Brain microvascular endothelial cell (primary cell): ENCODE results near the gene MET.
"Not testable (repeated sequence)": the region's sequence is repeated elsewhere in the genome, so short reads cannot be mapped to it uniquely, and the experiment has no call there.

ENCODE experiments used
- DNase-seq: peaks from one replicate; pipeline ENCODE4 v3.0.0-alpha.2; 2020
- H3K27ac ChIP-seq: fragments of 250-450 bp; sonication (Bioruptor Pico); 2 replicates; pipeline ENCODE4 v1.5.1; 2020; ENCODE audit warnings: mild to moderate bottlenecking, moderate library complexity
- H3K27me3 ChIP-seq: fragments of 250-450 bp; sonication (Bioruptor Pico); replicated peaks from 2 replicates; pipeline ENCODE4 v1.5.1; 2020; ENCODE audit warnings: mild to moderate bottlenecking
- H3K36me3 ChIP-seq: fragments of 250-450 bp; sonication (Bioruptor Pico); replicated peaks from 2 replicates; pipeline ENCODE4 v1.5.1; 2020; ENCODE audit warnings: mild to moderate bottlenecking
- H3K4me3 ChIP-seq: 2 replicates; pipeline ENCODE4 v1.5.1; 2011; ENCODE audit warnings: low read depth, mild to moderate bottlenecking, control low read depth, low read length, moderate library complexity
- in situ Hi-C: cut with HindIII; loops from 2 replicates; pipeline ENCODE4 v1.10.0; 2017; ENCODE audit warnings: low sequenced_read_pairs, low pct_ligation_motif_present
- TF ChIP-seq, protein P1 (sequence below): IDR thresholded peaks from 2 replicates; pipeline ENCODE4 v1.5.1; 2011; ENCODE audit warnings: low read depth, mild to moderate bottlenecking, moderate library complexity, low read length, control low read depth, inconsistent platforms; ENCODE audit errors: missing control alignments

Gene MET

GRCh38 chr7:116757283-116757682 lies 85.3 kb downstream of the MET start:
- no peak for DNase-seq
- no peaks in the 10 kb centered on the region for H3K36me3 ChIP-seq
- in situ Hi-C loops, result no loop called here
- TF ChIP-seq, protein P1, sequence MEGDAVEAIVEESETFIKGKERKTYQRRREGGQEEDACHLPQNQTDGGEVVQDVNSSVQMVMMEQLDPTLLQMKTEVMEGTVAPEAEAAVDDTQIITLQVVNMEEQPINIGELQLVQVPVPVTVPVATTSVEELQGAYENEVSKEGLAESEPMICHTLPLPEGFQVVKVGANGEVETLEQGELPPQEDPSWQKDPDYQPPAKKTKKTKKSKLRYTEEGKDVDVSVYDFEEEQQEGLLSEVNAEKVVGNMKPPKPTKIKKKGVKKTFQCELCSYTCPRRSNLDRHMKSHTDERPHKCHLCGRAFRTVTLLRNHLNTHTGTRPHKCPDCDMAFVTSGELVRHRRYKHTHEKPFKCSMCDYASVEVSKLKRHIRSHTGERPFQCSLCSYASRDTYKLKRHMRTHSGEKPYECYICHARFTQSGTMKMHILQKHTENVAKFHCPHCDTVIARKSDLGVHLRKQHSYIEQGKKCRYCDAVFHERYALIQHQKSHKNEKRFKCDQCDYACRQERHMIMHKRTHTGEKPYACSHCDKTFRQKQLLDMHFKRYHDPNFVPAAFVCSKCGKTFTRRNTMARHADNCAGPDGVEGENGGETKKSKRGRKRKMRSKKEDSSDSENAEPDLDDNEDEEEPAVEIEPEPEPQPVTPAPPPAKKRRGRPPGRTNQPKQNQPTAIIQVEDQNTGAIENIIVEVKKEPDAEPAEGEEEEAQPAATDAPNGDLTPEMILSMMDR, result no peak
- H3K4me3 ChIP-seq, result no peak overlapping the region
- no peak overlapping the region for H3K27ac ChIP-seq
- H3K27me3 ChIP-seq, result no peaks in the 10 kb centered on the region

DNA sequence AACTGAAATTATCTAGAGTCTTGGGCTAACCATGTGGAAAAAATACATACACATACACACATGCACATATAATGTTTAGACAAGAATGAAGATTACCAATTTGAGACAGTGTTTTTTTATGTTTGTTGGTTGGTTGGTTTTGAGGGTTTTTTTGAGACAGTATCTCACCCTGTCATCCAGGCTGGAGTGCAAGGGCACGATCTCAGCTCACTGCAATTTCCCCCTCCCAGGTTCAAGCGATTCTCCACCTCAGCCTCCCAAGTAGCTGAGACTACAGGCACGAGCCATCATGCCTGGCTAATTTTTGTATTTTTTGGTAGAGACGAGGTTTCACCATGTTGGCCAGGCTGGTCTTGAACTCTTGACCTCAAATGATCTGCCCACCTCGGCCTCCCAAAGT lies 87.6 kb downstream of the MET start:
- DNase-seq, H3K4me3 ChIP-seq, in situ Hi-C loops, H3K36me3 ChIP-seq, H3K27ac ChIP-seq, H3K27me3 ChIP-seq: not testable (repeated sequence)

DNA sequence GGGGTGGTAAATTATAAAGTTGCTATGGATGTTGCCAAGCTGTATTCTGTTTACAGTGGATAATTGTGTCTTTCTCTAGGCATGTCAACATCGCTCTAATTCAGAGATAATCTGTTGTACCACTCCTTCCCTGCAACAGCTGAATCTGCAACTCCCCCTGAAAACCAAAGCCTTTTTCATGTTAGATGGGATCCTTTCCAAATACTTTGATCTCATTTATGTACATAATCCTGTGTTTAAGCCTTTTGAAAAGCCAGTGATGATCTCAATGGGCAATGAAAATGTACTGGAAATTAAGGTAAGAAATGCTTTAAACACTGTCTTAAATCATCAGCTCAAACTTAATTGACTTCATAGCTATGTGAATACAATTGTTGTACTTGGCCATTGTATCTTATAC lies 91.0 kb downstream of the MET start:
- in situ Hi-C loops, result no loop called here
- TF ChIP-seq, protein P1, result no peak
- Histone ChIP-seq H3K4me3 (no peak overlapping the region), H3K27ac (no peak overlapping the region), H3K27me3 (no peaks in the 10 kb centered on the region), H3K36me3 (no peaks in the 10 kb centered on the region)
- DNase-seq, result no peak

DNA sequence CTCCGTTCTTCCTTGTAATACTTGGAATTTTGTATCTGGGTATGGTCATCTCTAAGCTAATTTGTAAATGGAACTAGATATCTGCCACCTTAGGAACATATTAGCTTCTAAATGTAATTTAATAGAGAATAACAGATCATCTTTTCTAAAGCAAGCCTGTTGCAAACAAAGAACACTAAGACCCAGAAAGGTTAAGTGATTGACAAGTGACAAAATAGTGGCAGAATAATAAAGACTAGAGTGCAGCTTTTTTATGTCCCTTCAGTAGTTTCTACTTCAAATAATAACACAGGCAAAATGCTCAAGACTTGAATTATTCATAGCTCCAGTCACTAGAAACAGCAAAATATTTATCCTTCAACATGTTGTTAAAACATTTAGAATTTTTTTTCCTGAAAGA lies 91.7 kb downstream of the MET start:
- in situ Hi-C loops, result no loop called here
- TF ChIP-seq, protein P1, result no peak
- H3K36me3 ChIP-seq, result no peaks in the 10 kb centered on the region

GRCh38 chr7:116766881-116767280 lies 94.9 kb downstream of the MET start:
- H3K27ac ChIP-seq, result no peak overlapping the region
- TF ChIP-seq, protein P1, result no peak
- in situ Hi-C loops, result no loop called here
- H3K4me3 ChIP-seq, result no peak overlapping the region
- no peak for DNase-seq
- no peaks in the 10 kb centered on the region for H3K36me3 ChIP-seq
- H3K27me3 ChIP-seq, result no peaks in the 10 kb centered on the region

More for the DNA sequence above, 91.7 kb downstream of the MET start:
- Histone ChIP-seq H3K27me3 (no peaks in the 10 kb centered on the region), H3K27ac (no peak overlapping the region), H3K4me3 (no peak overlapping the region)
- no peak for DNase-seq

- H3K36me3 ChIP-seq, result no peaks in the 10 kb centered on the region
- TF ChIP-seq, protein P1, result no peak
- H3K27me3 ChIP-seq, result no peaks in the 10 kb centered on the region
- no peak overlapping the region for H3K4me3 ChIP-seq
- H3K27ac ChIP-seq, result no peak overlapping the region
- in situ Hi-C loops, result no loop called here
- no peak for DNase-seq
Measured at GRCh38 chr7:116769546-116769945, 97.5 kb downstream of the MET start.

DNA sequence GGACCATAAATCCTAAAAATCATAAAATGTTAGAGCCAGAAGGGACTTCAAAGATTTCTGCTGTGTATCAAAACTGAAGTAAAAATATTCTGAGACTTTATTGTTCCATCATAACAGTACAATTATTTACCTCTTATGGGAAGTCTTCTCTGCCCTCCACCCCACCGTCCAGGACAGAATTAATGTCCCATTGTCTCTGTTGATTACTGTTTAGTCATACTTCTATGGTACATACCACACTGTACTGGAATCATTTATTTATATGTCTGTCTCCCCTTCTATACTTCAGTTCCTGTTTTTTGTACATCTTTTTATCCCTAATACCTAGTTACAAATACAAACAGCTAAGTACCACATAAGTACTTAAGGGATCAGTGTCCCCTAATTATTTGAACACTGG lies 98.9 kb downstream of the MET start:
- in situ Hi-C loops, result no loop called here

More for the DNA sequence above, 98.9 kb downstream of the MET start:
- no peak overlapping the region for H3K4me3 ChIP-seq
- DNase-seq, result no peak
- TF ChIP-seq, protein P1, result no peak
- no peak overlapping the region for H3K27ac ChIP-seq
- H3K36me3 ChIP-seq, result no peaks in the 10 kb centered on the region
- H3K27me3 ChIP-seq, result no peaks in the 10 kb centered on the region
